AG04450 (cell line): ENCODE data around the gene RACGAP1. TPM values are rescaled to one million over a fixed set of nuclear protein-coding genes. Genes with fewer than 3 reads are reported as not detected.

Source experiments
- CTCF ChIA-PET: fragments of 300-600, 350-600 bp; formaldehyde crosslinking; extraction: SDS; loops from one replicate; lab custom pipeline; 2022; ENCODE audit warnings: antibody characterized with exemption, inconsistent platforms; lab: Charles Lee
- POLR2A ChIA-PET: fragments of 350-600 bp; formaldehyde crosslinking; extraction: SDS; loops from one replicate; lab custom pipeline; 2021; ENCODE audit warnings: antibody characterized with exemption, inconsistent platforms; lab: Yijun Ruan, JAX
- DNase-seq: peaks from one replicate; pipeline ENCODE4 v3.0.0-alpha.2; 2011; ENCODE audit warnings: low read depth, low spot score
- H3K27ac ChIP-seq: one replicate; pipeline ENCODE4 v1.5.1; 2012; ENCODE audit warnings: low read depth, low read length, control low read depth
- H3K27me3 ChIP-seq: one replicate; pipeline ENCODE4 v1.6.0; 2012; ENCODE audit warnings: low read length; ENCODE audit not compliant: control insufficient read depth, insufficient read depth
- H3K4me3 ChIP-seq: 2 replicates; pipeline ENCODE4 v1.5.1; 2011; ENCODE audit warnings: mild to moderate bottlenecking, low read depth, low read length, control low read depth
- H3K9me3 ChIP-seq: 2 replicates; pipeline ENCODE4 v1.5.1; 2012; ENCODE audit warnings: low read length; ENCODE audit not compliant: control insufficient read depth, insufficient read depth
- polyA plus RNA-seq: library from polyadenylated mRNA; depleted of rRNA; stranded (reverse); fragments of >200 nt; gene quantifications from 2 replicates; pipeline ENCODE4 v1.2.3, GENCODE V29; 2011
- TF ChIP-seq, protein P1 (sequence below): IDR thresholded peaks from 2 replicates; pipeline ENCODE4 v1.5.1; 2011; ENCODE audit warnings: low read depth, low read length, control low read depth, inconsistent platforms

Gene RACGAP1
- polyA plus RNA-seq, 1 experiment: 26.2 TPM

DNA sequence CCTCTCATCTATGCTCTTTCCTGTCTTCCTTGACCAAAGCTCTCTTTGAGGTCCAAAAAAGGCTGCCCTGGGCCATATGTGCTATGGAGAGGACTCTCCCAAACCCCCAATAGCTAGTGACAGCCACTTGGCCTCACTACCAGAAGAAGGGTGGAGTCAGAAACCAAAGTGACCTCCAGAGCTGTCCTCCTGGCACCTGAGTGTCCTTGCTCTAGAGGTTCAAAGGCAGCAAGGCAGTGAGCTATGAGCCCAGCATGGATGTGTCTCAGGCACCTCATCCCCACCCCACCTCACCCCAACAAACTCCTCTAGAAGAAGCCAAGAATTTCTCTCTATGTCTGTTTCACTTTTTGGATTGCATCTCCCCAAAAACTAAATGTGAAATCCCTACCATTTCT, 67.7 kb downstream of the RACGAP1 start:
- no peak overlapping the region for H3K27ac ChIP-seq
- ChIA-PET CTCF (interaction anchor here (2.2 to 3.3 kb wide), 2 partner anchors 10 to 12 kb away, joined by 5 to 25 read pairs; no protein-coding TSS in a partner anchor), POLR2A (no interaction called here)
- no peak for DNase-seq
- no peak overlapping the region for H3K4me3 ChIP-seq
- peaks cover 87% of the 10 kb centered on the region for H3K27me3 ChIP-seq
- TF ChIP-seq, protein P1, sequence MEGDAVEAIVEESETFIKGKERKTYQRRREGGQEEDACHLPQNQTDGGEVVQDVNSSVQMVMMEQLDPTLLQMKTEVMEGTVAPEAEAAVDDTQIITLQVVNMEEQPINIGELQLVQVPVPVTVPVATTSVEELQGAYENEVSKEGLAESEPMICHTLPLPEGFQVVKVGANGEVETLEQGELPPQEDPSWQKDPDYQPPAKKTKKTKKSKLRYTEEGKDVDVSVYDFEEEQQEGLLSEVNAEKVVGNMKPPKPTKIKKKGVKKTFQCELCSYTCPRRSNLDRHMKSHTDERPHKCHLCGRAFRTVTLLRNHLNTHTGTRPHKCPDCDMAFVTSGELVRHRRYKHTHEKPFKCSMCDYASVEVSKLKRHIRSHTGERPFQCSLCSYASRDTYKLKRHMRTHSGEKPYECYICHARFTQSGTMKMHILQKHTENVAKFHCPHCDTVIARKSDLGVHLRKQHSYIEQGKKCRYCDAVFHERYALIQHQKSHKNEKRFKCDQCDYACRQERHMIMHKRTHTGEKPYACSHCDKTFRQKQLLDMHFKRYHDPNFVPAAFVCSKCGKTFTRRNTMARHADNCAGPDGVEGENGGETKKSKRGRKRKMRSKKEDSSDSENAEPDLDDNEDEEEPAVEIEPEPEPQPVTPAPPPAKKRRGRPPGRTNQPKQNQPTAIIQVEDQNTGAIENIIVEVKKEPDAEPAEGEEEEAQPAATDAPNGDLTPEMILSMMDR: no peak
- peaks cover 3% of the 10 kb centered on the region; the same call in 1 of the 2 replicates for H3K9me3 ChIP-seq

DNA sequence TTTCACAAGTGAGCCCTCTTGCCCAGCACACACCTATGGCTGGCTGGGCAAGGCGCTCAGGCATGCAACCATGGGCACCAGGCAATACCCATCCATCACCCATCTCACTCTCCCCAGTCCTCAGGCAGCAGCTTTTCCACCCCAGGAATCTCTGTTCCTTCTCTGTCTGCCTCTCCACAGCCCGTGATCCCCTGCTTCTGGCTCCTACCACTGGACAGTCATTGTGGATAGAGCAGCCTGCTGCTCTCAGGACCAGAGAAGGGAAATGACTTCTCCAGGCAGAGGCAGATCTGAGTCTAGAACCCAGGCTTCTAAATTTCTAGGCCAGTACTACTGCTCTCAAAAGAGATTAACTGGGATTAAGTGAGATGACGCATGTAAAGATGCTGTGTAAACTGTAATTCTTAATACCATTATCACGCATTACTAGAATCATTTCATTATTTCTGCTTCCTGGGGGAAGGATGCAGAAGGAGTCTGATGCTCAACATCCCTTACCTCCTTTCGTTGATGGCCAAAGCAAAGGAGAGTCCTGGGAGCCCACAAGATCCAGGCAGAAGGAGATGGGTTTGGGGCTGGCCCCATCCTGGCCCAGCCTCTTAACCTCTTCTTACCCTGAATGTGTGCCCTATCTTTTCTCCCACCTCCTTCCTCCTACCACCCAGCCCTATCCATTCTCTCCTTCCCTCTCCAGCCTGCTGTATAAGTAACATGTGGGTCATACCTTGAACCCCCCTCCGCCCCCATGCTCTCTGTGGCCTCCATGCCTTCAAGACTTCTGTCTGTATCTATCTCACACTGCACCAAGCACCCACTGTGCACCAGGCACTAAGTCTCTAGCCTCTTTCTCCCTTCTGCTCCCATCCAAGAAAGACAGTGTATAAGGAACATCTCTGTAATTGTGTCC, 68.4 kb downstream of the RACGAP1 start:
- ChIA-PET CTCF (interaction anchor here (1.2 to 3.3 kb wide), 2 partner anchors 11 to 12 kb away, joined by 7 to 25 read pairs; no protein-coding TSS in a partner anchor), POLR2A (no interaction called here)
- no peak for DNase-seq
- Histone ChIP-seq H3K9me3 (peaks cover 3% of the 10 kb centered on the region; the same call in 1 of the 2 replicates), H3K4me3 (no peak overlapping the region), H3K27me3 (peaks cover 85% of the 10 kb centered on the region), H3K27ac (no peak overlapping the region)
- TF ChIP-seq, protein P1: no peak

DNA sequence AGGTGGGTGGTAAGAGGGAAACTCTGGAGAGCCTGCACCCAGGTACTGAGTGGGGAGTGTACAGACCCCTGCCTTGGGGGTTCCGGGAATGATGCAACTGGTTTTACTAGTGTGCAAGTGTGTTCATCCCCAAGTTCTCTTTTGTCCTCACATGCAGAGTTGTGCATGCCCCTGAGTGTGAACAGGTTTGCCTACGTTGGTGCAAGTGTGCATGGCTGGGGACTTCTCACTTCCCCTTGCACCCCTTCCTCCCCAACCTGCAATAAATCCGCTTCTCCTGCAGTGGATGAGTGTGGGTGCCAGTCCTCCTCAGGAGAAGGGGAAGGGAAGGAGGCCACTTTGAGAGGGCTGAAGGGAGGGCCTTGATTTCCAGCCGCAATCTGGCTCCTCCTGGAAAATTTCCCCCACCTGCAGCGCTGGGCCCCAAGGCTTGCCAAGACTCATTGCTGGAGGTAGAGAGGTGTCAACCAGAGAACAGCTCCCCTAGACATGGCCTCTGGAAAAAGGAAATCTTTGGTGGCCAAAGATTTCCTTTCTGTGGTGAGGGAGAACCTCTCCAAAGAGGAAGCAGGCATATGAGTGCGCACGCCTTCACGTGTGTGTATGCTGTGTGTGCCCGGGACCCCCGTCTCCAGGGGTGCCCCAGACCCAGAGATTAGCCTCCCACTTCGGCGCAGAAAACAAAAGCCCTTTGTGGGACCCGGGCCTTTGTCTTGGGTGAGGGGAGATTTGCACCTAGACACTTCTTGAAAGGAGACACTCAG, 69.2 kb downstream of the RACGAP1 start:
- ChIA-PET CTCF (interaction anchor here (1.2 kb wide), 1 partner anchor 11 kb away, joined by 7 read pairs; no protein-coding TSS in a partner anchor), POLR2A (no interaction called here)
- TF ChIP-seq, protein P1: no peak
- Histone ChIP-seq H3K27ac (peak overlapping the region; percentile 2), H3K27me3 (peaks cover 85% of the 10 kb centered on the region), H3K4me3 (no peak overlapping the region), H3K9me3 (peaks cover 3% of the 10 kb centered on the region; the same call in 1 of the 2 replicates)
- DNase-seq: no peak

DNA sequence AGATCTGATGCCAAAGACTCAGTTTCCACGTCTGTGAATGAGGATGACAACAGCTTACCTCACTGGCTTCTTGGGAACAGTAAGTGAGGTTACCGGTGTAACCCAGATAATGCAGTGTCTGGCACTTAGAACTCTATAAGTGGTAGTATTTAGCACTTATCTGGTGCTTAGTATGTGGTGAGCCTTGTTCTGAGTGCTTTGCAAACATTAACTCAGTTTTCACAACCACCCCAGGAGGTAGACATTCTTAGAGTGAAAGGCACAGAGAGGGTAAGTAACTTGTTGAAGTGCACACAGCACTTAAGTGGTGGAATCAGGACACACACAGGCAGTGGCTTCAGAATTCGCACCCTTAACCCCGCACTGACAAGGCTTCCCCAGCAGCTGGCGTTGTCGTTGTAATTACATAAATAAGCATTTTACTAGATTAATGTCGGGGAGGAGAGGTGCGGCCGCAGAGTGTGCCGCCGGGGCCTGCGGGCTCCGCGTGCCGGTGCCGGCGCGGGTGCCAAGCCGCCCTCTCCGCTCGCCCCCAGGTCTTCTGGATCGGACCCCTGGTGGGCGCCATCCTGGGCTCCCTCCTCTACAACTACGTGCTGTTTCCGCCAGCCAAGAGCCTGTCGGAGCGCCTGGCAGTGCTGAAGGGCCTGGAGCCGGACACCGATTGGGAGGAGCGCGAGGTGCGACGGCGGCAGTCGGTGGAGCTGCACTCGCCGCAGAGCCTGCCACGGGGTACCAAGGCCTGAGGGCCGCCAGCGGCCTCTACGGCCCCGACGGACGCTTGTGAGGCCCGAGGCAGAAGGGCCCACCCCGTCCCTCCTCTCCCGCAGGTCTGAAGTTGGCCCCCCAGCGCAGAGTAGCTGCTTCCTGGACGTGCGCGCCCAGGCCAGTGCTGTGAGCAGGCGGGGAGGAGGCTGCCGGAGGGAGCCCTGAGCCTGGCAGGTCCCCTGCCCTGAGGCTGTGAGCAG, 70.1 kb downstream of the RACGAP1 start:
- TF ChIP-seq, protein P1: no peak
- H3K27me3 ChIP-seq: peaks cover 82% of the 10 kb centered on the region
- ChIA-PET POLR2A (no interaction called here), CTCF (interaction anchor here (0.6 to 1.2 kb wide), 4 partner anchors 8 to 12 kb away, joined by 3 to 7 read pairs (median 5); no protein-coding TSS in a partner anchor)
- H3K4me3 ChIP-seq: no peak overlapping the region
- no peak overlapping the region for H3K27ac ChIP-seq
- peaks cover 3% of the 10 kb centered on the region; the same call in 1 of the 2 replicates for H3K9me3 ChIP-seq
- DNase-seq: no peak
